HG03575 (cell line): ENCODE results near the gene CAPN3.

Experiments used
- ATAC-seq: cut with Tn5 transposase; IDR thresholded peaks from one replicate; pipeline ENCODE4 v1.9.1; 2021; ENCODE audit not compliant: unreplicated experiment, insufficient number of reproducible peaks, low FRiP score; ENCODE audit errors: extremely low read depth

Gene CAPN3

GRCh38 chr15:42385206-42385979, 26.1 kb downstream of the CAPN3 start:
- ATAC-seq: no peak

DNA sequence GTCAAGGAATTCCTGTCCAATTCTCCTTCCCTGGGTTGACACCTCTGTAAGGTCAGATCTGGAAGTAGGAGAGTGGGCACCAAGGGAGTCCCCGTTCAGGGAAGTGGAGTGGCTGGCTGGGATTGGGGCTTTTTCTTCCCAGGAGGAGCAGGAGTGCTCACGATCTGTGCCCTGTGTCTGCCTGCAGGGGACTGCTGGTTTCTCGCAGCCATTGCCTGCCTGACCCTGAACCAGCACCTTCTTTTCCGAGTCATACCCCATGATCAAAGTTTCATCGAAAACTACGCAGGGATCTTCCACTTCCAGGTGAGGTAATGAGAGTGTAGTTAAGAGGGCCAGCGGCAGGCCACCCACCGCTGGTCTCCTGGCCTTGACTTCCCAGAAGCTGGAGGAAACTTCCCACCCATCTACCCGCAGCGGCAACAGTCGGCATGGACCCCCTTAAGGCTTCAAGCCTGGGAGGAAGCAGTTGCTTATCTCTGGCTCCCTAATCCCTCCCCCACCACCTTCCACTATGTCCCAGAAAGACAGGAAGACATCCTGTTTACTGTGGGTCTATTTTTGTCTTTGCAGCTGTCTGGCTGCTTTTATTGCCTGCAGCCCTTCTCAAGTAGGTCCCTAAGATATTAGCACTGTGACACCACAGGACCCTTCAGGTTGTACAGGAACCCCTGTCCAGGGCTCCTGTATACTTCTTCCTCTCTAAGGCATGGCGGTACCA, 26.8 kb downstream of the CAPN3 start:
- ATAC-seq: no peak

- no peak for ATAC-seq
Observed at GRCh38 chr15:42387603-42388002, 28.3 kb downstream of the CAPN3 start.

DNA sequence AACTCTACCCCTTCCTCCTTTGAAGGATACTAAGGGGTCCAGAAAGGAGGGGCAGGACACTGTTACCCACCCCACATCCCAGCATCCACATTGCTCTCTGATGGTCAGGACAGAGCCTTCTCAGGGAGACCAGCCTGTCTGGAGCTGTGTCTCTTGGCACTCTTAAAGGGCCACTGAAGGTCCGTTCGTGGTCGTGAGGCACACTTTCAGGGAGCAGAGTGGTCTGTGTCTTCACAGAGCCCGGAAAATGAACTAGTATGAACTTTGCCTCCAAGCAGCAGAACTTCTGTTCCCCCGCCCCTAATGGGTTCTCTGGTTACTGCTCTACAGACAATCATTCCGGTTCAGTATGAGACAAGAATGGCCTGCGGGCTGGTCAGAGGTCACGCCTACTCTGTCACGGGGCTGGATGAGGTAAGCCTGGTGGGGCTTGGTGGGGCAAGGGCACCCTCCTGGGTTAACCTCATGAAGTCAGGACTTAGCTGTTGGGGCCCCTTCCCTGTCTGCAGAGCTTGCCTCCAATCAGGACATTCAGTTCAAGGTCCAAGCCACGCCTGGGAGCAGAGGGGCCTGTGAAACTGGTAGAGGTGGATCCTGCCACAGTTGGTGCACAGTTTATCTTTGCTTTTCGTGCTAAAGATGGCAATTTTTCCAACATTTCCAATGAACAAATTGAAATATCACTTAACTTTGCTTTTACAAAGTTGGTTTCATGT, 33.2 kb downstream of the CAPN3 start:
- no peak for ATAC-seq

- no peak for ATAC-seq
Observed at GRCh38 chr15:42394106-42394505, 34.8 kb downstream of the CAPN3 start.

- no peak for ATAC-seq
Observed at GRCh38 chr15:42395838-42396237, 36.5 kb downstream of the CAPN3 start.

DNA sequence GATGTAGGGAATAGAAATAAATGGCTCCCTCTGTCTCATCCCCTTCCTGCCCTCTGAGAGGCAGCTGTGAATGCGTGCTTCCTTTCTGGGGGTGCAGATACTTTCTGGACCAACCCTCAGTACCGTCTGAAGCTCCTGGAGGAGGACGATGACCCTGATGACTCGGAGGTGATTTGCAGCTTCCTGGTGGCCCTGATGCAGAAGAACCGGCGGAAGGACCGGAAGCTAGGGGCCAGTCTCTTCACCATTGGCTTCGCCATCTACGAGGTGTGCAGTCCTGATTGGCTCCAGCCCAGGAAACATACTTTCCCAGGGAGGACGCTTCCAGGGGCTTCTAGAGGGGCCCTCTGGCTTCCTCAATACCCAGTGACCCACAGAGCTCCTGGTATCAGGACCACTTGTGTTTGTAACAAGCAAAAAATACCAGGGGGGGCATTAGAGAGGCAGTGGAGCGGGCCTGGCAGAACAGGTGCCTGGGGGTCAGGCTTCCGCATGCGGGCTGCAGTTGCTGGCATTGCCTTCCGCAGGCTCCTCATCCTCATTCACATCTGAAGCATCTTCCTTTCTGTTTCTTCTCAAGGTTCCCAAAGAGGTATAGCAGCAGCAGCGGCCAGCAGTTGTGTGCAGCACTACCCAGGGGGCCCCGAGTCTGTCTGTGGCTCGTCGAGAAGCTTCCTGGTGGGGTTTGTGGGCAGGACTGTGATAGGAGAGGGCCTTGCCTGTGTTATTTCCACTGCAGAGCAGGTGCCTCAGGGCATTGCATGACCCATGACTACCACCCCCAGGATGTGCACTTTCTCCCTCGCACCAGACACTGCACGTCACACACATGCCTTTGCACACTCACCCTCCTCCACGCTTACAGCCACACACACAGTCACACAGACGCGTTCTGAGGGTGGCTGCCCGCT, 42.5 kb downstream of the CAPN3 start:
- no peak for ATAC-seq

DNA sequence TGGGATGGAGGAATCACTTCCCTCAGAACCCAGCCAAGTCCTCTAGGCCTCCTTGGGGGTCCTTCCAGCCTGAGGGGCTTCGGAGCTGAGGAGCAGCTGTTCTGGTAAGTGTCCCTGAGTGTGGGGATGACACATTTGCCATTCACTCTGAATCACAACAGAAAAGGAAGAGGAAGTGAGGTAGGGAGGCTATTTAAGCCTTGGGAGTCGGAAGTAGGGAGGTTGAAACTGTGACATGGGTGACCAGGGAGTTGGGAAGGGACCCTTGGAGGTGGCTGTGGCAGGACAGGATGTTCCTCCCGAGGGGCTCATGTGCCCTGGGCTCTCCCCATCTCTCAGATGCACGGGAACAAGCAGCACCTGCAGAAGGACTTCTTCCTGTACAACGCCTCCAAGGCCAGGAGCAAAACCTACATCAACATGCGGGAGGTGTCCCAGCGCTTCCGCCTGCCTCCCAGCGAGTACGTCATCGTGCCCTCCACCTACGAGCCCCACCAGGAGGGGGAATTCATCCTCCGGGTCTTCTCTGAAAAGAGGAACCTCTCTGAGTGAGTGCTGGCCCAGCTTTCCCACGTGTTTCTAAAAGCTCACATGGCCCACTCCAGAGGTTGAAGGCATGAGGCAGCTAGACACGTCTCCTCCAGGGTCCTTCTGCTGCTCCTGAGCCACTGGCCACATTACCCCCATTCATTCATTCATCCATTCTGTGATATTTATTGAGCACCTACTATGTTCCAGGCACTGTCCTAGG, 43.3 kb downstream of the CAPN3 start:
- no peak for ATAC-seq

DNA sequence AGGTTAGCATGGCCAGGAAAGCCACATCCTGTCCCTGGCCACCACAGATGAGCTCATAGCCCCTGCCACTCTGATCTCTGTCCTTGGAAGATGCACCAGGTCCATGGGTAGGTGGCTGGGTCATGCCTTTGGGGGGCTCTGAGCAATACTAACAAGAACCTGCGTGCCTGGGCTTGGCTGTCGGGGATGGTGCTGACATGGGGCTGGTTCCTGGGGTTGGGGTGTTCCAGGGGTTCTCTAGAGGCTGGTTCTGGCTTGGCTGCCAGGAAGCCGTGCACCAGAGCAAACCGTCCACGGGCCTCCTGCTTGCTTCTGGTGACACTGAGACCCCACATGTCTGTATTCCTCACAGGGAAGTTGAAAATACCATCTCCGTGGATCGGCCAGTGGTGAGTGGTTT, 44.1 kb downstream of the CAPN3 start:
- ATAC-seq: no peak

GRCh38 chr15:42404461-42405235, 45.3 kb downstream of the CAPN3 start:
- no peak for ATAC-seq

GRCh38 chr15:42405863-42406482, 46.7 kb downstream of the CAPN3 start:
- ATAC-seq: no peak

DNA sequence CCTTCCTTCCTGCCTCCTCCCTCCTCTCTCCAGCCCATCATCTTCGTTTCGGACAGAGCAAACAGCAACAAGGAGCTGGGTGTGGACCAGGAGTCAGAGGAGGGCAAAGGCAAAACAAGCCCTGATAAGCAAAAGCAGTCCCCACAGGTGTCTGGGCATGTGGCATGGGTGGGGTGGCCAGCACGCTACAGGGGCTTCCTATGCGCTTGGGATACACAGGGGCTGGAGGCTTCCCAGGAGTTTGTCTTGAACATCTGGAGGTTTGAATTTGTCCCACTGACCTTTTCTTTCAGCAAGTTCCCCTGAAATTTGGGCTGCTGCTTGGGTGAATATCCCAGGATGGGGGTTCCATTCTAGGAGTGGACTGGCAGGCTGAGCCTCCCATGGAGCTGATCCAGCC, 48.9 kb downstream of the CAPN3 start:
- no peak for ATAC-seq

DNA sequence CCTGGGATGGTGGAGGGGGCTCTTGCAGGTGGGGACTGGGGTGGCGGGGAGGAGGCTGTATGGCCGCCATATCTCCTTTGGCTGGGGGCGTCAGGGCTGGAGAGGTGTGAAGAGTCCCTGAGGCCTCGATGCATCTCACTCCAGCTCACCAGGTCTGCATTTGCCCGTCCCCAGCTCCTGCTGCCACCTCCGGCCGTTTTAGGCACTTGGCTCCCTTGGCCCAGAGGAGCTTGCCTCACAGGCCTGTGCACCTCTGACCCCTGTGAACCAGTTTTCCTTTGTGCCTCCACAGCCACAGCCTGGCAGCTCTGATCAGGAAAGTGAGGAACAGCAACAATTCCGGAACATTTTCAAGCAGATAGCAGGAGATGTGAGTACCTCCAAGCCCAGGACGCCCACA, 49.7 kb downstream of the CAPN3 start:
- ATAC-seq: no peak

DNA sequence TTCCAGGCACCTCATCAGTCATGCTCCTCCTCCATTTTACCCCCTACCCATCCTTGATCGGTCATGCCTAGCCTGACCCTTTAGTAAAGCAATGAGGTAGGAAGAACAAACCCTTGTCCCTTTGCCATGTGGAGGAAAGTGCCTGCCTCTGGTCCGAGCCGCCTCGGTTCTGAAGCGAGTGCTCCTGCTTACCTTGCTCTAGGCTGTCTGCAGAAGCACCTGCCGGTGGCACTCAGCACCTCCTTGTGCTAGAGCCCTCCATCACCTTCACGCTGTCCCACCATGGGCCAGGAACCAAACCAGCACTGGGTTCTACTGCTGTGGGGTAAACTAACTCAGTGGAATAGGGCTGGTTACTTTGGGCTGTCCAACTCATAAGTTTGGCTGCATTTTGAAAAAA, 52.6 kb downstream of the CAPN3 start:
- no peak for ATAC-seq

DNA sequence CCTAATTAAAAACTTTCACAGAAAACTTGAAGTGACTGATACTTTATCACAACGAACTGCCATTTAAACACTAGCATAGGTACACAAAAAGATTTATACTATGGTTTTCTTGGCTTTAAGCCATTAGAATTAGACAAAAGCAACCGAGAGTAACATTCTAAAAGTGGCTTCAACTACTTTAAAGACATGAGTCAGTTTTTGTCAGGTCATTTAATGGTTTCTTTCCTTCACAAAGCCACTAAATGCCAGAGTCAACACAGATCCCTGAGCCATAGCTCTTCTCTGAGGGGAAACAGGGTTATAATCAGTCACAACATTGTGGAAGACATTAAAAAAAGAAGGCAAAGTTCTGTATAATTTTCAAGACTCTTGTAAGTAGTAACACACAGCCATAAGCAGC, 54.6 kb downstream of the CAPN3 start:
- no peak for ATAC-seq

- ATAC-seq: no peak
Observed at GRCh38 chr15:42419369-42419768, 60.1 kb downstream of the CAPN3 start.

GRCh38 chr15:42421376-42421775, 62.1 kb downstream of the CAPN3 start:
- no peak for ATAC-seq
